Stomach (tissue), 4 donors: ENCODE measurements around the gene ZFPM1.

ENCODE experiments used
- EP300 ChIP-seq: sonication (generic); formaldehyde crosslinking; IDR thresholded peaks from one replicate; pipeline ENCODE4 v1.6.1; 2017; ENCODE audit warnings: antibody characterized with exemption
- TF ChIP-seq, protein P1 (sequence below), 7 experiments: fragments of 450-650 bp in 4 of 7; fragments of 200-600 bp in 3 of 7; sonication (generic) in 3 of 7; IDR thresholded peaks; one replicate each; pipeline ENCODE4 v1.5.1; 2016 to 2019; ENCODE audit warnings: antibody characterized with exemption in 7 of 7, control low read depth in 2 of 7, mild to moderate bottlenecking in 1 of 7

DNA sequence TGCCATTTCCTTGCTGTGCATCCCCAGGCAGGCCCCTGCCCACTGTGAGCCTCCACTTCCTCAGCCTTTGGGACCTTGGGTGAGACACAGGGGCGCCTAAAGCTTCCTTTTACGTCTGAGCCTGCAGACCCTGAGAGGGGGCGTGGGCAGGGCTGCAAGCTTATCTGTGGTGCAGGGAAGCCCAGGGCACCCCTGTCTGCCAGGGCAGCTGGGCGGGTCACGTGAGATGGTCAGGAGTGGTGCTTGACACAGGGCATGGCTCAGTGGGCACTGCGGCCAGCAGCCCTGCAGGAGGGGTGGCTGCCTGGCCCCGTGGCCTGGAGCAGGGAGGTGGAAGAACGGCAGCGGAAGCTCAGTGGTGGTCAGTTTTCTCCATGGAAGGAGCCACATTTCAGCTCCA lies 62.3 kb downstream of the ZFPM1 start:
- no peak for TF ChIP-seq EP300
- TF ChIP-seq, protein P1, sequence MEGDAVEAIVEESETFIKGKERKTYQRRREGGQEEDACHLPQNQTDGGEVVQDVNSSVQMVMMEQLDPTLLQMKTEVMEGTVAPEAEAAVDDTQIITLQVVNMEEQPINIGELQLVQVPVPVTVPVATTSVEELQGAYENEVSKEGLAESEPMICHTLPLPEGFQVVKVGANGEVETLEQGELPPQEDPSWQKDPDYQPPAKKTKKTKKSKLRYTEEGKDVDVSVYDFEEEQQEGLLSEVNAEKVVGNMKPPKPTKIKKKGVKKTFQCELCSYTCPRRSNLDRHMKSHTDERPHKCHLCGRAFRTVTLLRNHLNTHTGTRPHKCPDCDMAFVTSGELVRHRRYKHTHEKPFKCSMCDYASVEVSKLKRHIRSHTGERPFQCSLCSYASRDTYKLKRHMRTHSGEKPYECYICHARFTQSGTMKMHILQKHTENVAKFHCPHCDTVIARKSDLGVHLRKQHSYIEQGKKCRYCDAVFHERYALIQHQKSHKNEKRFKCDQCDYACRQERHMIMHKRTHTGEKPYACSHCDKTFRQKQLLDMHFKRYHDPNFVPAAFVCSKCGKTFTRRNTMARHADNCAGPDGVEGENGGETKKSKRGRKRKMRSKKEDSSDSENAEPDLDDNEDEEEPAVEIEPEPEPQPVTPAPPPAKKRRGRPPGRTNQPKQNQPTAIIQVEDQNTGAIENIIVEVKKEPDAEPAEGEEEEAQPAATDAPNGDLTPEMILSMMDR (IDR thresholded peaks at IDR 0.05): no peak
